HepG2 (cell line): ENCODE data around the gene ZER1. TPM values are rescaled to one million over a fixed set of nuclear protein-coding genes. Genes with fewer than 3 reads are reported as not detected.
A peak's percentile ranks its signal among the peaks of the same experiment; 100 is the strongest.

Experiments
- ATF1 ChIP-seq: IDR thresholded peaks from 2 replicates; pipeline ENCODE4 v1.6.1; 2016; ENCODE audit warnings: mild to moderate bottlenecking, control low read depth
- CAMTA2 ChIP-seq: sonication (generic); formaldehyde crosslinking; IDR thresholded peaks from 2 replicates; pipeline ENCODE4 v1.4.0; 2020; ENCODE audit warnings: mild to moderate bottlenecking, missing genetic modification reagents, borderline replicate concordance
- CHD2 ChIP-seq: IDR thresholded peaks from 2 replicates; pipeline ENCODE4 v1.6.1; 2011; ENCODE audit warnings: low read depth, low read length, improper control_type of control experiment
- FOXA1 ChIP-seq, 2 experiments: fragments of 450-650 bp in 1 of 2; sonication (generic) in 1 of 2; formaldehyde crosslinking in 1 of 2; IDR thresholded peaks; 2 replicates each; pipeline versions ENCODE4 v1.4.0 to v1.6.1; 2016 to 2020; ENCODE audit warnings: missing genetic modification reagents in 1 of 2
- FUBP1 ChIP-seq: sonication (generic); formaldehyde crosslinking; IDR thresholded peaks from 2 replicates; pipeline ENCODE4 v1.5.1; 2020; ENCODE audit warnings: missing genetic modification reagents, mild to moderate bottlenecking, borderline replicate concordance
- GFI1 ChIP-seq: sonication (generic); formaldehyde crosslinking; IDR thresholded peaks from 2 replicates; pipeline ENCODE4 v1.5.0; 2020; ENCODE audit warnings: missing genetic modification reagents, mild to moderate bottlenecking, borderline replicate concordance
- HNRNPUL1 ChIP-seq: fragments of 200-400 bp; formaldehyde crosslinking; IDR thresholded peaks from 2 replicates; pipeline ENCODE4 v1.6.1; 2017; ENCODE audit warnings: low read depth, mild to moderate bottlenecking, low read length, moderate library complexity
- SKIL ChIP-seq: sonication (generic); formaldehyde crosslinking; IDR thresholded peaks from 2 replicates; pipeline ENCODE4 v1.8.0; 2022; ENCODE audit warnings: missing genetic modification reagents, mild to moderate bottlenecking, moderate library complexity, borderline replicate concordance
- TBP ChIP-seq: sonication (generic); formaldehyde crosslinking; IDR thresholded peaks from 2 replicates; pipeline ENCODE4 v1.5.0; 2020; ENCODE audit warnings: missing genetic modification reagents
- TEF ChIP-seq: sonication (generic); formaldehyde crosslinking; IDR thresholded peaks from 2 replicates; pipeline ENCODE4 v1.5.0; 2020; ENCODE audit warnings: missing genetic modification reagents
- ZNF160 ChIP-seq: sonication (generic); formaldehyde crosslinking; IDR thresholded peaks from 2 replicates; pipeline ENCODE4 v1.8.0; 2022; ENCODE audit warnings: mild to moderate bottlenecking, inconsistent platforms, missing genetic modification reagents
- ZNF33B ChIP-seq: sonication (generic); formaldehyde crosslinking; IDR thresholded peaks from 2 replicates; pipeline ENCODE4 v1.5.1; 2020; ENCODE audit warnings: mild to moderate bottlenecking, missing genetic modification reagents
- ZNF484 ChIP-seq: sonication (generic); formaldehyde crosslinking; IDR thresholded peaks from 2 replicates; pipeline ENCODE4 v1.5.1; 2020; ENCODE audit warnings: mild to moderate bottlenecking, low read depth, missing genetic modification reagents, borderline replicate concordance
- ZNF564 ChIP-seq: sonication (generic); formaldehyde crosslinking; IDR thresholded peaks from 2 replicates; pipeline ENCODE4 v1.8.1; 2023; ENCODE audit warnings: mild to moderate bottlenecking, missing genetic modification reagents
- ZNF598 ChIP-seq: sonication (generic); formaldehyde crosslinking; IDR thresholded peaks from 2 replicates; pipeline ENCODE4 v1.5.1; 2020; ENCODE audit warnings: mild to moderate bottlenecking, missing genetic modification reagents, borderline replicate concordance
- ZNF747 ChIP-seq: sonication (generic); formaldehyde crosslinking; IDR thresholded peaks from 2 replicates; pipeline ENCODE4 v1.8.1; 2023; ENCODE audit warnings: missing genetic modification reagents, mild to moderate bottlenecking, borderline replicate concordance
- polyA plus RNA-seq, 8 experiments: library from polyadenylated mRNA; depleted of rRNA in 3 of 8; stranded (reverse) in 7 of 8; unstranded in 1 of 8; fragments of >200 nt; fragmentation: Illumina TruSeq in 4 of 8; extraction: Trizol in 4 of 8; gene quantifications; 2 replicates each; pipeline versions ENCODE4 v1.2.1 to v1.2.3, GENCODE V29; 2011 to 2016; ENCODE audit warnings: low read depth in 4 of 8, missing spikeins in 1 of 8, mixed read lengths in 1 of 8; ENCODE audit not compliant: insufficient read depth in 1 of 8
- total RNA-seq, 5 experiments: library from RNA; depleted of rRNA; stranded (reverse); fragments of >200 nt; fragmentation: Illumina TruSeq; extraction: Trizol; gene quantifications; 2 replicates each; pipeline ENCODE4 v1.2.3, GENCODE V29; 2016; ENCODE audit warnings: low read depth in 1 of 5
- TF ChIP-seq, protein P1 (sequence below): sonication (generic); formaldehyde crosslinking; IDR thresholded peaks from 2 replicates; pipeline ENCODE4 v1.4.0; 2020; ENCODE audit warnings: mild to moderate bottlenecking, missing genetic modification reagents
- TF ChIP-seq, protein P2 (sequence below): IDR thresholded peaks from 2 replicates; pipeline ENCODE4 v1.6.1; 2012; ENCODE audit warnings: inconsistent platforms
- TF ChIP-seq, protein P3 (sequence below): IDR thresholded peaks from 2 replicates; pipeline ENCODE4 v1.6.1; 2016
- TF ChIP-seq, protein P4 (sequence below): sonication (generic); formaldehyde crosslinking; IDR thresholded peaks from 2 replicates; pipeline ENCODE4 v1.9.0; 2021; ENCODE audit warnings: missing genetic modification reagents, mild to moderate bottlenecking, borderline replicate concordance

ZER1 gene
- total and polyA plus RNA-seq, 2 of the 13 experiments (the other 11 are each of a cell fraction or from before 2014, with no cell fraction given) = 7.7 to 40.0 TPM

- no peak for TF ChIP-seq FUBP1 (CRISPR knock-in tag)
- TF ChIP-seq FOXA1 (IDR thresholded peaks at IDR 0.05) = no peak
- no peak for TF ChIP-seq FOXA1 (CRISPR knock-in tag; IDR thresholded peaks at IDR 0.05)
- TF ChIP-seq, protein P1, sequence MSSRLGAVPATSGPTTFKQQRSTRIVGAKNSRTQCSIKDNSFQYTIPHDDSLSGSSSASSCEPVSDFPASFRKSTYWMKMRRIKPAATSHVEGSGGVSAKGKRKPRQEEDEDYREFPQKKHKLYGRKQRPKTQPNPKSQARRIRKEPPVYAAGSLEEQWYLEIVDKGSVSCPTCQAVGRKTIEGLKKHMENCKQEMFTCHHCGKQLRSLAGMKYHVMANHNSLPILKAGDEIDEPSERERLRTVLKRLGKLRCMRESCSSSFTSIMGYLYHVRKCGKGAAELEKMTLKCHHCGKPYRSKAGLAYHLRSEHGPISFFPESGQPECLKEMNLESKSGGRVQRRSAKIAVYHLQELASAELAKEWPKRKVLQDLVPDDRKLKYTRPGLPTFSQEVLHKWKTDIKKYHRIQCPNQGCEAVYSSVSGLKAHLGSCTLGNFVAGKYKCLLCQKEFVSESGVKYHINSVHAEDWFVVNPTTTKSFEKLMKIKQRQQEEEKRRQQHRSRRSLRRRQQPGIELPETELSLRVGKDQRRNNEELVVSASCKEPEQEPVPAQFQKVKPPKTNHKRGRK (CRISPR knock-in tag) = no peak
- TF ChIP-seq TEF = no peak
- TF ChIP-seq ZNF33B (CRISPR knock-in tag) = no peak
- no peak for TF ChIP-seq SKIL
- TF ChIP-seq ZNF564 (CRISPR knock-in tag) = peak; percentile 56; the same call in 1 of the 2 replicates
- TF ChIP-seq CHD2 = no peak
- TF ChIP-seq ZNF747 (CRISPR knock-in tag) = peak; percentile 43; the same call in 1 of the 2 replicates
- peak; percentile 75; the same call in 1 of the 2 replicates for TF ChIP-seq CAMTA2 (CRISPR knock-in tag)
- no peak for TF ChIP-seq ATF1 (CRISPR knock-in tag)
- TF ChIP-seq, protein P2, sequence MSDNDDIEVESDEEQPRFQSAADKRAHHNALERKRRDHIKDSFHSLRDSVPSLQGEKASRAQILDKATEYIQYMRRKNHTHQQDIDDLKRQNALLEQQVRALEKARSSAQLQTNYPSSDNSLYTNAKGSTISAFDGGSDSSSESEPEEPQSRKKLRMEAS = peak; percentile 39; the same call in 1 of the 2 replicates
- peak; percentile 59; the same call in 1 of the 2 replicates for TF ChIP-seq ZNF160 (CRISPR knock-in tag)
- TF ChIP-seq, protein P3, sequence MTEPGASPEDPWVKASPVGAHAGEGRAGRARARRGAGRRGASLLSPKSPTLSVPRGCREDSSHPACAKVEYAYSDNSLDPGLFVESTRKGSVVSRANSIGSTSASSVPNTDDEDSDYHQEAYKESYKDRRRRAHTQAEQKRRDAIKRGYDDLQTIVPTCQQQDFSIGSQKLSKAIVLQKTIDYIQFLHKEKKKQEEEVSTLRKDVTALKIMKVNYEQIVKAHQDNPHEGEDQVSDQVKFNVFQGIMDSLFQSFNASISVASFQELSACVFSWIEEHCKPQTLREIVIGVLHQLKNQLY (CRISPR knock-in tag) = no peak
- no peak for TF ChIP-seq HNRNPUL1
- no peak for TF ChIP-seq ZNF598 (CRISPR knock-in tag)
- TF ChIP-seq, protein P4, sequence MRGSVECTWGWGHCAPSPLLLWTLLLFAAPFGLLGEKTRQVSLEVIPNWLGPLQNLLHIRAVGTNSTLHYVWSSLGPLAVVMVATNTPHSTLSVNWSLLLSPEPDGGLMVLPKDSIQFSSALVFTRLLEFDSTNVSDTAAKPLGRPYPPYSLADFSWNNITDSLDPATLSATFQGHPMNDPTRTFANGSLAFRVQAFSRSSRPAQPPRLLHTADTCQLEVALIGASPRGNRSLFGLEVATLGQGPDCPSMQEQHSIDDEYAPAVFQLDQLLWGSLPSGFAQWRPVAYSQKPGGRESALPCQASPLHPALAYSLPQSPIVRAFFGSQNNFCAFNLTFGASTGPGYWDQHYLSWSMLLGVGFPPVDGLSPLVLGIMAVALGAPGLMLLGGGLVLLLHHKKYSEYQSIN (CRISPR knock-in tag) = no peak
- no peak for TF ChIP-seq ZNF484 (CRISPR knock-in tag)
- TF ChIP-seq TBP (CRISPR knock-in tag) = no peak
- TF ChIP-seq GFI1 (CRISPR knock-in tag) = no peak
Observed at GRCh38 chr9:128818839-128819715, 47.4 kb upstream of the ZER1 start (continued).
